Amniotic stem cell (primary cell): ENCODE results near the gene KCNS1.

Source experiments
- DNase-seq: peaks from one replicate; lab custom pipeline; 2025; lab: John Stamatoyannopoulos, UW

The KCNS1 gene

GRCh38 chr20:45047581-45048119 lies 53.3 kb downstream of the KCNS1 start:
- DNase-seq = no peak

GRCh38 chr20:45044601-45045000 lies 56.3 kb downstream of the KCNS1 start:
- DNase-seq = no peak

GRCh38 chr20:45044084-45044573 lies 56.8 kb downstream of the KCNS1 start:
- DNase-seq = peak; percentile 68

DNA sequence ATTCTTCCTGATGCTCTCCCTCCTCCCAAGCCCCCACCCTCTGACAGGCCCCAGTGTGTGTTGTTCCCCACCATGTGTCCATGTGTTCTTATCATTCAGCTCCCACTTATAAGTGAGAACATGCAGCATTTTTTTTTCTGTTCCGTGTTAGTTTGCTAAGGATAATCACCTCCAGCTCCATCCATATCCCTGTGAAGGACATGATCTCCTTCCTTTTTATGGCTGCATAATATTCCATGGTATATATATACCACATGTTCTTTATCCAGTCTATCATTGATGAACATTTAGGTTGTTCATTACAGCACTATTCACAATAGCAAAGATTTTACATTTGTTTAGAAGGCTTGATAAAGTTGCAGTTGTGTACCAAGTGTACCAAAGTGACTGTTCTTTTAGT lies 57.9 kb downstream of the KCNS1 start:
- no peak for DNase-seq
